Memory B cell (primary cell): Measurements from ENCODE around the gene TNFRSF19.
A peak's percentile ranks its signal among the peaks of the same experiment; 100 is the strongest.
"Not testable (repeated sequence)": the region's sequence is repeated elsewhere in the genome, so short reads cannot be mapped to it uniquely, and the experiment has no call there.

Experiments
- ATAC-seq: fragments of 150-1000 bp; cut with Tn5 transposase; 2 replicates; pipeline ENCODE4 v1.10.0; 2021; ENCODE audit warnings: low read depth, mild to moderate bottlenecking, moderate library complexity
- DNase-seq, 2 donors: peaks; one replicate each; pipeline ENCODE4 v3.0.0; 2022; ENCODE audit warnings: low spot score in 2 of 2
- H3K27ac Mint-ChIP-seq: one replicate; pipeline ENCODE4 v1.8.0; 2022; ENCODE audit warnings: mild to moderate bottlenecking, moderate library complexity, mixed read lengths
- H3K27me3 Mint-ChIP-seq: one replicate; pipeline ENCODE4 v1.8.0; 2022; ENCODE audit warnings: mixed read lengths
- H3K36me3 Mint-ChIP-seq: one replicate; pipeline ENCODE4 v1.8.0; 2022; ENCODE audit warnings: mild to moderate bottlenecking, mixed read lengths
- H3K4me1 Mint-ChIP-seq: one replicate; pipeline ENCODE4 v1.8.0; 2022; ENCODE audit warnings: mixed read lengths
- H3K4me3 Mint-ChIP-seq: one replicate; pipeline ENCODE4 v1.8.0; 2022; ENCODE audit warnings: mild to moderate bottlenecking, moderate library complexity, mixed read lengths
- H3K9me3 Mint-ChIP-seq: one replicate; pipeline ENCODE4 v1.8.0; 2022; ENCODE audit warnings: mixed read lengths

TNFRSF19 gene

DNA sequence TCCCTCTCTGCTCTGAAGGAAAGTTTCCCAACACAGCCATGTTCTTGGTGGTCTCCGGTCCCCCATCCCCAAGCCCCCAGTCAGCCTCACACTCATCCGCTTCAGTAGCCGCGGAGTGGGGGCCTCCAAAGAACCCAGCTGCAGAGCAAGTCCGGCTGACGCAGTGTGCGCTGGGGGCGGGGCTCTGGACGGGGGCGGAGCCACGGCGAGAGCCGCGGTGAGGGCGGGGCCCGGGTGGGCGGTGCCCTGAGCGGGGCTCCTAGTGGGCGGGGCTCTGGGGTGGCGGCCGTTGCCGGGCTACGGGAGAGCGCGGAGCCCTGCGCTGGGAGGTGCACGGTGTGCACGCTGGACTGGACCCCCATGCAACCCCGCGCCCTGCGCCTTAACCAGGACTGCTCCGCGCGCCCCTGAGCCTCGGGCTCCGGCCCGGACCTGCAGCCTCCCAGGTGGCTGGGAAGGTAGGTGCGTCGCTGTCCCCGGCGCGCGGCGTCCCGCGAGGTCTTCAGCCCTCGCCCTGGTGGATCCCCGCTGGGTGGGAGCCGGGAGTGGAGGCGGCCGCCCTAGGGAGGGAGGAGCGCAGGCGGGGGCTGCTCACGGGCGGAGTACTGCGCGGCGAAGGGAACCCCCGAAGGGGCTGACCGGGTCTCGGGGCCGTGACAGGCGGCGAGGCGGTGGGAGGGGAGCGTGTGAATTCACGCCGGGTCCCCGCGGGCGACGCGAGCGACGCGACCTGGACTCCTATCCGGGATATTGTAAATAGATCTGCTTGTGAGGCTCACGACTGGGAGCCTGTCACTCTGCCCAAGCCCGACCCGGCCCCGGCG lies 9.1 kb downstream of the TNFRSF19 start:
- H3K27ac Mint-ChIP-seq, result peak overlapping the region; percentile 41
- H3K4me3 Mint-ChIP-seq, result peak overlapping the region; percentile 79
- peaks cover 2% of the 10 kb centered on the region for H3K9me3 Mint-ChIP-seq
- peaks cover 24% of the 10 kb centered on the region for H3K27me3 Mint-ChIP-seq
- peak; percentile 90 to 91 for DNase-seq
- H3K4me1 Mint-ChIP-seq, result peaks cover 15% of the 10 kb centered on the region
- ATAC-seq, result peak; percentile 90
- peaks cover 5% of the 10 kb centered on the region for H3K36me3 Mint-ChIP-seq

DNA sequence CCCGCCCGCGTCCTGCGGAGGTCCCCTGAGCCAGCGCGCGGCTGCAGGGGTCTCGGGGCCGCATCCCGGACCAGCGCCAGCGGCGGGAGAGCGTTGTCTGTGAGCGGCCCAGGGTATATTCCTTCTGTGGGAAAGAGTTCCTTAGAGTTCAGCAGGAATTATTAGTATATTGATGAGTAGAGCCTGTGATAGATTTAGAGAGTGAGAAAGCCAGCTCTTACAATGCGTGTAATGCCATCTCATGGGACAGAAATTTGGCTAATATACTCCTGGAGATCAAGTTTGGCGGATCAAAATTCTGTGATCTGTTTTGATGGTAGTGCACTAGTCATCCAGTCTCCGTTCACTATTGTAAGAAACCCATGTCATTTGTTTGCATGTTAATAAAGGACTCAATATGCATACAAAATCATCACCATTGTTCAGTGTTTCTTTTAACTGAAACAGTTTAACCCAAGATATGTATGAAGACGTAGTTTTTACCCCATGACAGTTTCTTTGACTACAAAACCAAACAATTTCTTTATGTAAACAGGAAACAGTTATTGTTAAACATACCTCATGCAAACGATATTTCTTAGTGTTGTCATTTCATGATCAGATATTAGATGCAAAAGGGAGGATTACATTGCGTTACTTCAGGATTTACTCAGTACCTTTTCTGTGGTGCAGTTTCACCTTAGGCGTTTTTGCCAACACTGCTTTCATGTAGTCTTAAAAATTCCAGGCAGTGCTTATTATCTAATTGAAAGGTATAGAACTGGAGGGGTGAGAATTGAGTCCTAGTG lies 9.9 kb downstream of the TNFRSF19 start:
- no peak for ATAC-seq
- Mint-ChIP-seq H3K27ac (no peak overlapping the region), H3K4me1 (peaks cover 15% of the 10 kb centered on the region), H3K4me3 (peak overlapping the region; percentile 65), H3K36me3 (peaks cover 5% of the 10 kb centered on the region), H3K27me3 (peaks cover 20% of the 10 kb centered on the region), H3K9me3 (peaks cover 2% of the 10 kb centered on the region)
- DNase-seq, result no peak

DNA sequence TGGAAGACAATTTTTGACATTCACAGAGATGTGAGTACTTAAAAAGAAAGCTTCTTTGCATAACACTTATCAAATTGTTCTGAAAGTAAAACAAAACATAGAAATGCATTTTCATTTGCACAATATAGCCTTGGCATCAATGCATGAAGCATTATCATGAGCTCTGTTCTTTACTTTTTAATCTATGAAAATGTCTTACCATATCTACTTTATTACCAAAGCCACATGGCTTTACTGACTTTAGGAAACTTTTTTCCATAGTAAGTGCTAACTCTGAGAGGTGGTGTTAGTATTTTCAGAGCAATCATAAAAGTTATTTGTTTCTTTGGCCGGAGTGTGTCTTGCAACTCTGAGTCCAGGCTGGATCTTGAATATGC lies 10.5 kb downstream of the TNFRSF19 start:
- Mint-ChIP-seq H3K27me3 (peaks cover 24% of the 10 kb centered on the region), H3K9me3 (peaks cover 2% of the 10 kb centered on the region), H3K4me3 (no peak overlapping the region), H3K36me3 (peaks cover 5% of the 10 kb centered on the region), H3K4me1 (peaks cover 15% of the 10 kb centered on the region), H3K27ac (no peak overlapping the region)
- no peak for ATAC-seq
- DNase-seq, result no peak

DNA sequence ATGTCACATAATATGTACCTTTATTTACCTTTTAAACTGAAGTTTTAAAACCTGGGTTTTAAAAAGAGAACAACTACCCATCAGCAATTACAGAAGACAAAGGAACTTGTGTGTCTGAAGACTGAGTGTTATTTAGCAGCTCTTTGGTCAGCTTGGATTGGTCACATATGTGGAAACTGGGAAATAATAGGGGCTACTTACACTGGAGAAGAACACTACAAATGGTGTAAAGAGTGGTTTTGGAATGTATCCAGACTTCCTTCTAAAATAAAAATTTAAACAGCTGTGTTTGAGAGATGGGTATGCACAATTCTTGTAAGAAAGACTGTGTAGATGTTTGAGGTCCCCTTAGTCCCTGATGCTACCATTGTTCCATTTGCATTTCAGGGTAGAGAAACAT lies 13.3 kb downstream of the TNFRSF19 start:
- no peaks in the 10 kb centered on the region for H3K9me3 Mint-ChIP-seq
- H3K36me3 Mint-ChIP-seq, result no peaks in the 10 kb centered on the region
- H3K4me3 Mint-ChIP-seq, result no peak overlapping the region
- DNase-seq (no peak), ATAC-seq (no peak)
- H3K4me1 Mint-ChIP-seq, result peaks cover 6% of the 10 kb centered on the region
- H3K27ac Mint-ChIP-seq, result no peak overlapping the region
- H3K27me3 Mint-ChIP-seq, result peaks cover 19% of the 10 kb centered on the region

DNA sequence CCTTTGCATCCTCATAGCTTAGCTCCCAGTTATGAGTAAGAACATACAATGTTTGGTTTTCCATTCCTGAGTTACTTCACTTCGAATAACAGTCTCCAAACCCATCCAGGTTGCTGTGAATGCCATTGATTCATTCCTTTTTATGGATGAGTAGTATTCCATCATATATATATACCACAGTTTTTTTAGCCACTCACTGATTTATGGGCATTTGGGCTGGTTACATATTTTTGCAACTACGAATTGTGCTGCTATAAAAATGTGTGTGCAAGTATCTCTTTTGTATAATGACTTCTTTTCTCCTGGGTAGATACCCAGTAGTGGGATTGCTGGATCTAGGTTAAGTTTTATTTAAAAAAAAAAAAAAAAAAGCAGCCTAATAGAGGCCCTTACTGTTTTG lies 14.1 kb downstream of the TNFRSF19 start:
- H3K36me3 Mint-ChIP-seq, result no peaks in the 10 kb centered on the region
- peaks cover 23% of the 10 kb centered on the region for H3K27me3 Mint-ChIP-seq
- no peak for ATAC-seq

DNA sequence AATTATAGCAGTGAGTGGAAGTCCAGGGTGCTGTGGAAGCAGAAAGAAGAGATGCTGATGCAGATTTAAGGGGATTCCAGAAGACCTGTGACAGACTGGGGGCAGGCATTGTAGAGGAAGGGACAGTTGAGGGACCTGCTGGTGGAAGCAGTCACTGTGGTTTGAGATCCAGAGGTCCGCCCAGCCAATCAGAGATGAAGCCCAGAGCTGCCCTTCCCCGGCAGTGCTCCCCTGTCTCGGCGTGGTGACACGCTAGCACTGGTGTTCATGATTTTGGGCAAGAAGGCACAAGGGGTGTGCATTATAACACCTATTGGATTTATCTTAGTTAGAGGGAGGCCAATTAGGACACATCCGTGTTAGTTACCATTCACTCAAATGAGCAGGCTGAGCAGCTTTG lies 16.1 kb downstream of the TNFRSF19 start:
- no peak overlapping the region for H3K4me3 Mint-ChIP-seq
- H3K36me3 Mint-ChIP-seq, result no peaks in the 10 kb centered on the region
- peaks cover 19% of the 10 kb centered on the region for H3K27me3 Mint-ChIP-seq
- H3K27ac Mint-ChIP-seq, result no peak overlapping the region
- no peaks in the 10 kb centered on the region for H3K9me3 Mint-ChIP-seq
- ATAC-seq, result no peak
- no peaks in the 10 kb centered on the region for H3K4me1 Mint-ChIP-seq
- DNase-seq, result no peak

More for the DNA sequence above, 14.1 kb downstream of the TNFRSF19 start:
- Mint-ChIP-seq H3K27ac (no peak overlapping the region), H3K4me3 (no peak overlapping the region), H3K9me3 (no peaks in the 10 kb centered on the region), H3K4me1 (peaks cover 5% of the 10 kb centered on the region)
- DNase-seq, result no peak

DNA sequence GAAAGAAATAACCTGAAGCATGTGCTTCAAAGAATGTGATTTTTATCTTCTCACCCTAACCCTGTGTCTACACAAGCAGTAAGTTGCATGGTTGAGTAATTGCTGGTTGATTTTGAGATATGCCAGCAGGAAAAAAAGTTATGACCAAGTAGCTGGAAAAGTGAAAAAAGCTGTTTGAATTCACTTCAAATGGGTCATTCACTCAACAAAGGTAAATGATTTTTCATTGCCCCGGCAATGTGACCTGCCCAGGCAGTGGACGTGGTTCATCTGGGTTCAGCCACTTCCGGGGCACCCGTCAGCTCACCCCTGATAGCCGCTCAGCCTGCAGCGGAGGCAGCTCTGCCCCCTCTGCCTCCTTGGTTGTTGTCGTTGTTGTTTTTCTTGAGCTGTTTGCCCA lies 18.5 kb downstream of the TNFRSF19 start:
- H3K36me3 Mint-ChIP-seq, result no peaks in the 10 kb centered on the region
- DNase-seq (no peak), ATAC-seq (no peak)
- peaks cover 16% of the 10 kb centered on the region for H3K27me3 Mint-ChIP-seq
- no peaks in the 10 kb centered on the region for H3K9me3 Mint-ChIP-seq
- H3K4me1 Mint-ChIP-seq, result no peaks in the 10 kb centered on the region
- no peak overlapping the region for H3K27ac Mint-ChIP-seq
- no peak overlapping the region for H3K4me3 Mint-ChIP-seq

DNA sequence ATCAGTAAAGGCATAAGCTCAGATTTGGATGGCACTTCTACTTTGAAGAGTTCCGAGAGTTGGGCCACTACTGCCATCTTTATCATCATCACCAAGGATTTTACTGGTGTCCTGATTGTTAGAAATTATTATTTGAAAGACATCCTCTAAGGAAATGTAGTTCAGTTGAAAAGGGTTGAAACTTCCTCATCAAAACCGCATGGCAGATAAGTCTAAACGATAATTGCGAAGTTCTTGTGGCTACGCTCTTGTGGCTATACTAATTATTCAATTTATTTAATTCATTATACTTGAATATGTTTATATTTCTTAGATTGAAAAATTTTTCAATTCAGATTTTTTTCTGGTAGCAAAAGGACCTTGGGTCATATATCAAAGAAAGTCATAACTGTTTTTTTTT lies 22.4 kb downstream of the TNFRSF19 start:
- Mint-ChIP-seq H3K4me1 (no peaks in the 10 kb centered on the region), H3K27ac (no peak overlapping the region), H3K27me3 (peaks cover 16% of the 10 kb centered on the region), H3K4me3 (no peak overlapping the region), H3K36me3 (no peaks in the 10 kb centered on the region), H3K9me3 (no peaks in the 10 kb centered on the region)
- DNase-seq (no peak), ATAC-seq (no peak)

DNA sequence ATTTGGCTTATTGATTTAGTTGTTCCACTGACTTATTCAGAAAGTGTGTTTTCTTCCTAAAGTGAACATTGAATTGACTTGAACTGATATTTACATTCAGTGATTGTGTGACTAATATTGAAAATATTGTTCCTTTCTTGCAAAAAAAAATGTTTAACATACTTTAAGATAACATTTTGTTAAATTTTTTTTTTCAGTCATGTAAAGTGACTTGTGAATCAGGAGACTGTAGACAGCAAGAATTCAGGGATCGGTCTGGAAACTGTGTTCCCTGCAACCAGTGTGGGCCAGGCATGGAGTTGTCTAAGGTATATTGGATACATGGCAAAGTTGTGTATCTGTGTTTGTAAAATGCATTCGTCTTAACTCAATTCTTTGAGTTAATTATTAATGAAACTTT lies 22.9 kb downstream of the TNFRSF19 start:
- no peaks in the 10 kb centered on the region for H3K9me3 Mint-ChIP-seq
- no peak for ATAC-seq
- no peak overlapping the region for H3K27ac Mint-ChIP-seq
- H3K4me3 Mint-ChIP-seq, result no peak overlapping the region
- DNase-seq, result no peak
- no peaks in the 10 kb centered on the region for H3K4me1 Mint-ChIP-seq
- no peaks in the 10 kb centered on the region for H3K36me3 Mint-ChIP-seq
- peaks cover 16% of the 10 kb centered on the region for H3K27me3 Mint-ChIP-seq

DNA sequence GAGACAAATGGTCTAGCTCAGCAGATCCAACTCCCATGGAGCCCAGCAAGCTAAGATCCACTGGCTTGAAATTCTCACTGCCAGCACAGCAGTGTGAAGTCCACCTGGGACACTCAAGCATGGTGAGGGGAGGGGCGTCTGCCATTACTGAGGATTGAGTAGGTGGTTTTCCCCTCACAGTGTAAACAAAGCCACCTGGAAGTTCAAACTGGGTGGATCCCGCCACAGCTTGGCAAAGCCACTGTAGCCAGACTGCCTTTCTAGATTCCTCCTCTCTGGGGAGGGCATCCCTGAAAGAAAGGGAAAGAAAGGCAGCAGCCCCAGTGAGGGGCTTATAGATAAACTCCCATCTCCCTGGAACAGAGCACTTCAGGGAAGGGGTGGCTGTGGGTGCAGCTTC lies 24.1 kb downstream of the TNFRSF19 start:
- H3K27ac Mint-ChIP-seq, DNase-seq, H3K36me3 Mint-ChIP-seq, H3K9me3 Mint-ChIP-seq, H3K4me1 Mint-ChIP-seq, H3K4me3 Mint-ChIP-seq, ATAC-seq: not testable (repeated sequence)
- H3K27me3 Mint-ChIP-seq, result peaks cover 13% of the 10 kb centered on the region

DNA sequence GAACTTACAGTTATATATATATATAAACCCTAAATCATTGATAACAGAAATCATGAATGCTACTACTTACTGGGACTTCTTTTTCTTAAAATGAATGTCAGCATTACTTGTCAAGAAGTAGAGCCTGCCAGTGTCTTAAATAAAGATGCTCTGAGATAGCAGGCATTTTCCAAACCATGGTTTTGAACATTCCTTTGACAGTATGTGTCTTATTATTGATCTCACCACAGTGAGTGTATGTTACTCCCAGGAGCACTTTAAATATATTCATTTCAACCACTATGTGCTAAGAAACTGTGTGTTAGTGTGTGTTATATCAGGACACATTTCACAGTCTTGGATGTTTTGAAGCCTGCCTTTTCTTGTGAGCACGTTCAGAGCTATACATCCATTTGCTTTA lies 28.2 kb downstream of the TNFRSF19 start:
- Mint-ChIP-seq H3K4me1 (no peaks in the 10 kb centered on the region), H3K27me3 (peaks cover 18% of the 10 kb centered on the region), H3K36me3 (peaks cover 6% of the 10 kb centered on the region), H3K4me3 (no peak overlapping the region), H3K27ac (no peak overlapping the region), H3K9me3 (peaks cover 10% of the 10 kb centered on the region)
- DNase-seq, result no peak
- no peak for ATAC-seq

DNA sequence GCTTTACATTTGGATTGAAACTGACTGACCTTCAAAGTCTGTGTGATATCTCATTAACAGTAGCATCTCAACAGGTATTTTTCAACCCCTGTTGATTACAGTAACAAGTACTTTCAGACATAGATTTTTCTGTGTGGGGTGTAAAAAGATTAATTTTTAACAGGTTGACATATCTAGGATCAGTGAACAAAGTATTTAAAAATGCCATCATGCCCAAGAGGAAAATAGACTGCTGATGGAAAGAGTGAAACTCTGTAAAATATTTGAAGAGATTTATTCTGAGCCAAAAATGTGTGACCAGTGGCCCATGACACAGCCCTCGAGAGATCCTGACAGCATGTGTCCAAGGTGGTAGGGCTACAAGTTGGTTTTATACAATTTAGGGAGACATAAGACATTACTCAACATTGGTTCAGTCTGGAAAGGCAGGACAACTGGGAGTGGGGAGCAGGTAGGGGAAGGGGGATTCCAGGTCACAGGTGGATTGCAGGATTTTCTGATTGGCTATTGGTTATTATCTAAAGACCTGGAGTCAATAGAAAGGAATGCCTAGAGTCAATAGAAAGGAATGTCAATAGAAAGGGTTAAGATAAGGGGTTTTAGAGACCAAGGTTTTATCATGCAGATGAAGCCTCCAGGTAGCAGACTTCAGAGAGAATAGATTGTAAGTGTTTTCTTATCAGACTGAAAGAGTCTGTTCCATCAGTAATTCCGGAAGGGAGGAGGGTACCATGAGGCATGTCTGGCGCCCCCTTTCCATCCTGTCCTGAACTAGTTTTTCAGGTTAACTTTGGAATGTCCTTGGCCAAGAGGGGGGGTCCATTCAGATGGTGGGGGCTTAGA lies 29.1 kb downstream of the TNFRSF19 start:
- H3K36me3 Mint-ChIP-seq, result peaks cover 6% of the 10 kb centered on the region

DNA sequence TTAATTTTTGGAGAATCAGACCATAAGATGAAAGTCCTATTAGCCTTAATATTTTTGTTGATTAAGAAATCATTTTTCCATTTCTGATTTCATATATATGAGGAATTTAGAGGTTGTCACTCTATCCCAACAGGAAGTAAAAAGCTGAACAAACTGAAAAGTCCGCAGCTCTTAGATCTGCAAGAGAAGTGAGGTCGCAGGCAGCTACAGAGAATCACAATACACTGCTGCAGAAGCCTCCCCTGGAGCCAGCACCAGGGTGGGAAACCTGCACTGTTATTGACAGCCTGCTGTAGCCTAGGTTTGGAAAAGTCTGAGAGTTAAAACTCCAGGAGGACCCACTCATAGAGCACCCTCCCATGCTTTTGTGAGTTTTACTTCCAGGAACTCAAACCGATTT lies 29.9 kb downstream of the TNFRSF19 start:
- Mint-ChIP-seq H3K27me3 (peaks cover 18% of the 10 kb centered on the region), H3K4me1 (no peaks in the 10 kb centered on the region), H3K27ac (no peak overlapping the region), H3K36me3 (peaks cover 6% of the 10 kb centered on the region), H3K9me3 (peaks cover 10% of the 10 kb centered on the region), H3K4me3 (no peak overlapping the region)
- ATAC-seq, result no peak
- DNase-seq, result no peak

More for the DNA sequence above, 29.1 kb downstream of the TNFRSF19 start:
- Mint-ChIP-seq H3K4me1 (no peaks in the 10 kb centered on the region), H3K4me3 (no peak overlapping the region), H3K27ac (no peak overlapping the region), H3K27me3 (peaks cover 18% of the 10 kb centered on the region), H3K9me3 (peaks cover 10% of the 10 kb centered on the region)
- DNase-seq, result no peak
- ATAC-seq, result no peak

DNA sequence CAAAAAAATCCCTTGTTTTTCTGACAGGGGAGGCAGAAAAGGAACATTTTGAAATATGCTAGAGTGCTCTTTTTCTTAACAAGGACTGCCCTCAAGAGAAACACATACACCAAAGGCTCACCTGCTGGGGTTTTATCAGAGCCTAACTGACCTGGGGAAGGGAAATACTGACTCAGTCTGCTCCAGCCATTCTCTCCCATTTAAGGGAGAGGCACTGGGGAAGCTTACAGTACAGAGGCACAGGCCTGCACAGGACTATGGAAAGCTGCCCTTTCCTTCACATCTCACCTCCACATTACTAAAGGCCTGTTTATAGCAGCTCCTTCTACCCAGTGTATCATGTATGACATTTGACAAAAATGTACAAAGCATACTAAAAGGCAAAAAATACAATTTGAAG lies 30.3 kb downstream of the TNFRSF19 start:
- H3K4me1 Mint-ChIP-seq, result no peaks in the 10 kb centered on the region
- no peak overlapping the region for H3K4me3 Mint-ChIP-seq
- DNase-seq, result no peak
- no peak for ATAC-seq
- peaks cover 14% of the 10 kb centered on the region for H3K27me3 Mint-ChIP-seq
- H3K27ac Mint-ChIP-seq, result no peak overlapping the region
- H3K36me3 Mint-ChIP-seq, result peaks cover 6% of the 10 kb centered on the region
- H3K9me3 Mint-ChIP-seq, result peaks cover 10% of the 10 kb centered on the region
